Endothelial cell (in vitro differentiated cells): ENCODE results near the gene AP3B1. TPM values are rescaled to one million over a fixed set of nuclear protein-coding genes. Genes with fewer than 3 reads are reported as not detected.

Source experiments
- DNase-seq: peaks from one replicate; pipeline ENCODE4 v3.0.0; 2021; ENCODE audit warnings: low spot score
- H3K27ac Mint-ChIP-seq: one replicate; pipeline ENCODE4 v1.8.0; 2021; ENCODE audit warnings: mixed read lengths, inconsistent platforms; ENCODE audit not compliant: unreplicated experiment
- H3K27me3 Mint-ChIP-seq: one replicate; pipeline ENCODE4 v1.8.0; 2021; ENCODE audit warnings: mild to moderate bottlenecking, moderate library complexity, mixed read lengths, inconsistent platforms; ENCODE audit not compliant: unreplicated experiment
- H3K36me3 Mint-ChIP-seq: one replicate; pipeline ENCODE4 v1.8.0; 2021; ENCODE audit warnings: mild to moderate bottlenecking, low read depth, mixed read lengths, inconsistent platforms; ENCODE audit not compliant: unreplicated experiment
- H3K4me1 Mint-ChIP-seq: one replicate; pipeline ENCODE4 v1.8.0; 2021; ENCODE audit warnings: mild to moderate bottlenecking, mixed read lengths, inconsistent platforms; ENCODE audit not compliant: unreplicated experiment
- H3K4me3 Mint-ChIP-seq: one replicate; pipeline ENCODE4 v1.8.0; 2021; ENCODE audit warnings: mild to moderate bottlenecking, mixed read lengths, inconsistent platforms; ENCODE audit not compliant: unreplicated experiment
- H3K9me3 Mint-ChIP-seq: one replicate; pipeline ENCODE4 v1.8.0; 2021; ENCODE audit warnings: mixed read lengths, inconsistent platforms; ENCODE audit not compliant: unreplicated experiment
- CTCF ChIP-seq: fragments of 200-600 bp; sonication (generic); IDR thresholded peaks from one replicate; pipeline ENCODE4 v1.5.0; 2021; ENCODE audit warnings: antibody characterized with exemption; ENCODE audit not compliant: unreplicated experiment
- total RNA-seq: library from RNA; stranded (reverse); fragmentation: NEBNext Ultra II Directional; extraction: Animal tissue kit (Norgen Biotek cat#: 25700); gene quantifications from one replicate; pipeline ENCODE4 v1.2.1, GENCODE V29; 2021; ENCODE audit not compliant: unreplicated experiment

Gene AP3B1
- total RNA-seq, 1 donor from 2014 or later: 60.9 TPM

DNA sequence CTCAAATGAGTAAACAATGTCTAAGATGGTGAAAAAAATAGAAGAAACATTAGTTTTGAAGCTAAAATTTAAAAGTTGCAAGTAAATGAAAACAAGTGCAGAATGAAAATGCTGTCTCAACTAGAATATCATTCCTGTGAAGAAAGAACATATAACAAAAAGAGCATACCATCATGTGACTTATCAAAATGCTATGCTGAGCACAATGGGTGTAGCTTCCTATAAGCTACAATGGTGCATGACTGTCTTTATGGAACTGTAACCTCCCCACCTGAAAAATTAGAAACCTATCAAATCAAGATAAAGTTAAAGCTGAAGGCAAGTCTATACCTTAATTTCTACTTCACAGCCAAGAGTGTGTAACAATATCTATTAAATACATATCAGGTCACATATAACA is 192.0 kb downstream of the AP3B1 start:
- Mint-ChIP-seq H3K9me3 (no peaks in the 10 kb centered on the region), H3K4me3 (no peak overlapping the region), H3K4me1 (no peaks in the 10 kb centered on the region), H3K27me3 (no peaks in the 10 kb centered on the region), H3K36me3 (peaks cover 22% of the 10 kb centered on the region), H3K27ac (no peak overlapping the region)
- no peak for DNase-seq
- no peak for TF ChIP-seq CTCF

DNA sequence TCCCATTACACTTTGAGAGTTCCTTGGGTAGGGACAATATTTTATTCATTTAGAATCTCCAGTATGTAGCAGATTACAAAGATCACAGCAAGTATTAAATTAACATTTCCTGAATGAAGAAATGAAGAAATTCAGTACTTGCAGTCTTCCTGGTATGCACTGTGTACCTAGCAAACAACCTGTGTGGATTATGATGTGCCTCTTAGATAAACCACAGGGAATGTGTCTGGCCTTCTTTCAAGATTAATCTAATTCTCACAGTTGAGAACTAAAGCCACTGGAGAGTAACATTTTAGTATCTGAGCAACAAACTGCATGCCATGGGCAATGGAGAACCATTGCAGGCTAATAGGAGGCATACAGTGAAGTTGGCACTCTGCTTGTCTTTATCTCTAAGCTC is 199.4 kb downstream of the AP3B1 start:
- Mint-ChIP-seq H3K36me3 (peaks cover 26% of the 10 kb centered on the region), H3K27me3 (no peaks in the 10 kb centered on the region), H3K9me3 (no peaks in the 10 kb centered on the region), H3K4me1 (no peaks in the 10 kb centered on the region), H3K27ac (no peak overlapping the region), H3K4me3 (no peak overlapping the region)
- no peak for TF ChIP-seq CTCF
- DNase-seq: no peak

GRCh38 chr5:78090002-78090401 is 204.5 kb downstream of the AP3B1 start:
- H3K36me3 Mint-ChIP-seq: no peaks in the 10 kb centered on the region

DNA sequence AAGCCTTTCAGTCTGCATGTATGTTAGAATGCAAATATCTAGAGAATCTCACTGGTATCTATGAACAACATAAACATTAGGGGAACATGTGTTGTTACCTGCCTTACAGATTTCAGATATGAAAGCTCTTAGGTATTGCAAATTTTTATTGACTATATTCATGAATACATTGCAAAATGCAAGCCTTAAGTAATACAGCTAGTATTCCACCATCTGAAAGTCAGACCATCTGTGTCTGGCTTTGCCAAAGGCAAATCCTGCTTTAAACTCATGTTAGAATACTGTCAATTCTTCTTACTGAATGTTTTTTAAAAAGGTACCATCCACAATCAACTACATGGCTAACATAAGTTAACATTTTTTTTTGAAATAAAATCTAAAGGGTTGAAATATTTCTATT is 215.6 kb downstream of the AP3B1 start:
- no peak for TF ChIP-seq CTCF
- Mint-ChIP-seq H3K9me3 (no peaks in the 10 kb centered on the region), H3K4me1 (peaks cover 4% of the 10 kb centered on the region), H3K27me3 (no peaks in the 10 kb centered on the region), H3K4me3 (no peak overlapping the region), H3K36me3 (peaks cover 7% of the 10 kb centered on the region), H3K27ac (no peak overlapping the region)
- DNase-seq: no peak

More at GRCh38 chr5:78090002-78090401, 204.5 kb downstream of the AP3B1 start:
- Mint-ChIP-seq H3K9me3 (no peaks in the 10 kb centered on the region), H3K4me3 (no peak overlapping the region), H3K27me3 (no peaks in the 10 kb centered on the region), H3K4me1 (no peaks in the 10 kb centered on the region), H3K27ac (no peak overlapping the region)
- DNase-seq: no peak
- no peak for TF ChIP-seq CTCF

DNA sequence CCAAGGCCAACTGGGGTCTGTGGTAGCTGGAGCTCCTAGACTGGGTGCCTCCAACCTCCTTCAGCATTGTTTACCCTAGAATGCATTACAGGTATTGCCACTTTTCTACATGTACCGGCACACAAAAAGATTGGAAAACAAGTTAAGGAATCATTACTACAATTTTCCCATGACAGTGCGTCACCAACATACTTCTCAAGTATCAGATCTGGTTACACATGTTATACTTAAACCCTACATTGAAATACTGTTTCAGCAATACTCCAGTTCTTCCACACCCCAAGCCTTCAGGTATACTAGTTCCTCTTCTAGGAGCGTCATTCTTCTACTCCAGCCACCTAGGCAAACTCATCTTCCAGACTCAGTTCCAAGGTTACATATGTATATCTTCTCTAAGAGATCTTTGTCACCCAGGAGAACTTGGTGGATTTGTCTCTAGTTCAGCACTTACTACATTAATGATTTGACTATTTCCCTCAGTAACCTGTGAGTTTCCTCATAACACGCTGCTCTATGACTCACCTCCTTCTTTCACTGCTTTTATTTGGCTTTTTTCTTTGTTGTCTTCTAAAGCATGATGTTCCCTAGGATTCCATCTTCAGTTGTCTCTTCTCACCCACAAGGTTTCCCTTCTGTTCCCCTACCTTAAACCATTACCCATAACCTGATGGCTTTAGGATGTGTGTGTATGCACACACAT is 217.0 kb downstream of the AP3B1 start:
- Mint-ChIP-seq H3K4me1 (peaks cover 4% of the 10 kb centered on the region), H3K4me3 (no peak overlapping the region), H3K27me3 (no peaks in the 10 kb centered on the region), H3K27ac (no peak overlapping the region), H3K36me3 (peaks cover 7% of the 10 kb centered on the region), H3K9me3 (no peaks in the 10 kb centered on the region)
- no peak for TF ChIP-seq CTCF
- DNase-seq: no peak
